Measurements from ENCODE around the gene TCAIM. TPM values are rescaled to one million over a fixed set of nuclear protein-coding genes. Genes with fewer than 3 reads are reported as not detected.

The TCAIM gene
- total and polyA plus RNA-seq, 10 of the 15 experiments (the other 5 are each of a cell fraction or from before 2014, with no cell fraction given): 14.5 to 22.9 (median 17.8) TPM

GRCh38 chr3:44355362-44356033, 16.9 kb downstream of the TCAIM start:
- Histone ChIP-seq H3K27me3 (replicated peaks in 1 of 2; ENCODE audit: control insufficient read depth in 2 of 2, insufficient read depth in 2 of 2, low read length in 1 of 2) (no peaks in the 10 kb centered on the region), H3K79me2 (ENCODE audit: control insufficient read depth, insufficient read depth, low read length) (no peaks in the 10 kb centered on the region), H3K4me1 (ENCODE audit: control insufficient read depth, insufficient read depth, low read length) (no peaks in the 10 kb centered on the region), H3K36me3 (ENCODE audit: control insufficient read depth in 2 of 2, insufficient read depth in 2 of 2, low read length in 1 of 2) (no peaks in the 10 kb centered on the region; a peak in 1 of 4 replicates), H2AFZ (ENCODE audit: control insufficient read depth, low read depth, low read length) (no peak overlapping the region), H3K9ac (ENCODE audit: control insufficient read depth, insufficient read depth, low read length) (no peak overlapping the region), H4K20me1 (ENCODE audit: control insufficient read depth, insufficient read depth) (no peaks in the 10 kb centered on the region), H3K4me3 (no peak overlapping the region), H3K4me2 (ENCODE audit: control insufficient read depth, insufficient read depth) (no peak overlapping the region), H3K9me3 (replicated peaks; ENCODE audit: control insufficient read depth, insufficient read depth, low read length) (no peaks in the 10 kb centered on the region), H3K27ac (ENCODE audit: control insufficient read depth, insufficient read depth) (no peak overlapping the region)
- no peak for DNase-seq (ENCODE audit: low read depth, low spot score)
- ATAC-seq: no peak
- no peak for FAIRE-seq
- POLR2A ChIA-PET: no interaction called here
- WGBS (ENCODE audit: insufficient coverage, insufficient replicate concordance, low lambda C conversion rate, missing lambda C conversion rate): 67% methylated on average over 2 of the region's 2 CpGs
- SMC1A ChIA-PET (ENCODE audit: uncharacterized antibody, unreplicated experiment): interaction anchor here (0.9 kb wide), 1 partner anchor 8 kb away, joined by 4 read pairs; no protein-coding TSS in a partner anchor
- CTCF ChIA-PET: interaction anchor here (1.9 kb wide), 1 partner anchor 15 kb away, joined by 4 read pairs; no protein-coding TSS in a partner anchor
- in situ Hi-C loops (cut with MboI) (no loop called here), intact Hi-C loops (cut with micrococcal nuclease; ENCODE audit: unreplicated experiment) (no loop called here)
- no TSS peak for BruUV-seq (replicated peaks)
- RAD21 ChIA-PET (ENCODE audit: unreplicated experiment): no interaction called here
- TF ChIP-seq SMARCA5 (IDR thresholded peaks at IDR 0.05) (no peak), IKZF1 (conservative IDR thresholded peaks at IDR 0.05) (no peak), SMC3 (IDR thresholded peaks at IDR 0.05; ENCODE audit: borderline replicate concordance, low read length) (no peak), POLR2AphosphoS2 (IDR thresholded peaks at IDR 0.05; ENCODE audit: low read depth, low read length) (no peak), PAX8 (IDR thresholded peaks at IDR 0.05) (no peak), RBBP5 (conservative IDR thresholded peaks at IDR 0.05) (no peak), KLF5 (IDR thresholded peaks at IDR 0.05; ENCODE audit: partially characterized antibody) (no peak), CREM (IDR thresholded peaks at IDR 0.05; ENCODE audit: low read depth) (no peak), STAT3 (IDR thresholded peaks at IDR 0.05; ENCODE audit: low read depth, low read length) (no peak), CEBPZ (IDR thresholded peaks at IDR 0.05; ENCODE audit: low read depth, low read length) (no peak), SIX5 (IDR thresholded peaks at IDR 0.05; ENCODE audit: low read depth, low read length, severe bottlenecking) (no peak), SUZ12 (IDR thresholded peaks at IDR 0.05; ENCODE audit: unreplicated experiment) (no peak), ZSCAN29 (IDR thresholded peaks at IDR 0.05) (no peak), ATF3 (IDR thresholded peaks at IDR 0.05; ENCODE audit: borderline replicate concordance, extremely low read depth, low read depth, low read length) (no peak)
- TF ChIP-seq, protein P1, sequence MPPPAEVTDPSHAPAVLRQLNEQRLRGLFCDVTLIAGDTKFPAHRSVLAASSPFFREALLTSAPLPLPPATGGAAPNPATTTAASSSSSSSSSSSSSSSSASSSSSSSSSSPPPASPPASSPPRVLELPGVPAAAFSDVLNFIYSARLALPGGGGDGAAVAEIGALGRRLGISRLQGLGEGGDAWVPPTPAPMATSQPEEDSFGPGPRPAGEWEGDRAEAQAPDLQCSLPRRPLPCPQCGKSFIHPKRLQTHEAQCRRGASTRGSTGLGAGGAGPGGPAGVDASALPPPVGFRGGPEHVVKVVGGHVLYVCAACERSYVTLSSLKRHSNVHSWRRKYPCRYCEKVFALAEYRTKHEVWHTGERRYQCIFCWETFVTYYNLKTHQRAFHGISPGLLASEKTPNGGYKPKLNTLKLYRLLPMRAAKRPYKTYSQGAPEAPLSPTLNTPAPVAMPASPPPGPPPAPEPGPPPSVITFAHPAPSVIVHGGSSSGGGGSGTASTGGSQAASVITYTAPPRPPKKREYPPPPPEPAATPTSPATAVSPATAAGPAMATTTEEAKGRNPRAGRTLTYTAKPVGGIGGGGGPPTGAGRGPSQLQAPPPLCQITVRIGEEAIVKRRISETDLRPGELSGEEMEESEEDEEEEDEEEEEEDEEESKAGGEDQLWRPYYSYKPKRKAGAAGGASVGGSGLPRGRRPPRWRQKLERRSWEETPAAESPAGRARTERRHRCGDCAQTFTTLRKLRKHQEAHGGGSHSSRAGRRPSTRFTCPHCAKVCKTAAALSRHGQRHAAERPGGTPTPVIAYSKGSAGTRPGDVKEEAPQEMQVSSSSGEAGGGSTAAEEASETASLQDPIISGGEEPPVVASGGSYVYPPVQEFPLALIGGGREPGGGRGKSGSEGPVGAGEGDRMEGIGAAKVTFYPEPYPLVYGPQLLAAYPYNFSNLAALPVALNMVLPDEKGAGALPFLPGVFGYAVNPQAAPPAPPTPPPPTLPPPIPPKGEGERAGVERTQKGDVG (CRISPR knock-in tag; IDR thresholded peaks at IDR 0.05): no peak

Data from GM12878 (cell line).